GM12872 (cell line): ENCODE data around the gene CTDP1.

Source experiments
- TF ChIP-seq, protein P1 (sequence below): IDR thresholded peaks from 3 replicates; pipeline ENCODE4 v1.5.1; 2011; ENCODE audit warnings: low read depth, mild to moderate bottlenecking, low read length, moderate library complexity; ENCODE audit not compliant: insufficient read depth

The CTDP1 gene, protein sequence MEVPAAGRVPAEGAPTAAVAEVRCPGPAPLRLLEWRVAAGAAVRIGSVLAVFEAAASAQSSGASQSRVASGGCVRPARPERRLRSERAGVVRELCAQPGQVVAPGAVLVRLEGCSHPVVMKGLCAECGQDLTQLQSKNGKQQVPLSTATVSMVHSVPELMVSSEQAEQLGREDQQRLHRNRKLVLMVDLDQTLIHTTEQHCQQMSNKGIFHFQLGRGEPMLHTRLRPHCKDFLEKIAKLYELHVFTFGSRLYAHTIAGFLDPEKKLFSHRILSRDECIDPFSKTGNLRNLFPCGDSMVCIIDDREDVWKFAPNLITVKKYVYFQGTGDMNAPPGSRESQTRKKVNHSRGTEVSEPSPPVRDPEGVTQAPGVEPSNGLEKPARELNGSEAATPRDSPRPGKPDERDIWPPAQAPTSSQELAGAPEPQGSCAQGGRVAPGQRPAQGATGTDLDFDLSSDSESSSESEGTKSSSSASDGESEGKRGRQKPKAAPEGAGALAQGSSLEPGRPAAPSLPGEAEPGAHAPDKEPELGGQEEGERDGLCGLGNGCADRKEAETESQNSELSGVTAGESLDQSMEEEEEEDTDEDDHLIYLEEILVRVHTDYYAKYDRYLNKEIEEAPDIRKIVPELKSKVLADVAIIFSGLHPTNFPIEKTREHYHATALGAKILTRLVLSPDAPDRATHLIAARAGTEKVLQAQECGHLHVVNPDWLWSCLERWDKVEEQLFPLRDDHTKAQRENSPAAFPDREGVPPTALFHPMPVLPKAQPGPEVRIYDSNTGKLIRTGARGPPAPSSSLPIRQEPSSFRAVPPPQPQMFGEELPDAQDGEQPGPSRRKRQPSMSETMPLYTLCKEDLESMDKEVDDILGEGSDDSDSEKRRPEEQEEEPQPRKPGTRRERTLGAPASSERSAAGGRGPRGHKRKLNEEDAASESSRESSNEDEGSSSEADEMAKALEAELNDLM

GRCh38 chr18:79679552-79680099 lies at the start of gene CTDP1:
CTDP1 (plus strand) TSS chr18:79679803; CDS start chr18:79679948, 145 bp downstream.
- TF ChIP-seq, protein P1, sequence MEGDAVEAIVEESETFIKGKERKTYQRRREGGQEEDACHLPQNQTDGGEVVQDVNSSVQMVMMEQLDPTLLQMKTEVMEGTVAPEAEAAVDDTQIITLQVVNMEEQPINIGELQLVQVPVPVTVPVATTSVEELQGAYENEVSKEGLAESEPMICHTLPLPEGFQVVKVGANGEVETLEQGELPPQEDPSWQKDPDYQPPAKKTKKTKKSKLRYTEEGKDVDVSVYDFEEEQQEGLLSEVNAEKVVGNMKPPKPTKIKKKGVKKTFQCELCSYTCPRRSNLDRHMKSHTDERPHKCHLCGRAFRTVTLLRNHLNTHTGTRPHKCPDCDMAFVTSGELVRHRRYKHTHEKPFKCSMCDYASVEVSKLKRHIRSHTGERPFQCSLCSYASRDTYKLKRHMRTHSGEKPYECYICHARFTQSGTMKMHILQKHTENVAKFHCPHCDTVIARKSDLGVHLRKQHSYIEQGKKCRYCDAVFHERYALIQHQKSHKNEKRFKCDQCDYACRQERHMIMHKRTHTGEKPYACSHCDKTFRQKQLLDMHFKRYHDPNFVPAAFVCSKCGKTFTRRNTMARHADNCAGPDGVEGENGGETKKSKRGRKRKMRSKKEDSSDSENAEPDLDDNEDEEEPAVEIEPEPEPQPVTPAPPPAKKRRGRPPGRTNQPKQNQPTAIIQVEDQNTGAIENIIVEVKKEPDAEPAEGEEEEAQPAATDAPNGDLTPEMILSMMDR = no peak

- TF ChIP-seq, protein P1 = no peak
These were observed 49.1 kb upstream of the CTDP1 start for GRCh38 chr18:79630281-79631095.

DNA sequence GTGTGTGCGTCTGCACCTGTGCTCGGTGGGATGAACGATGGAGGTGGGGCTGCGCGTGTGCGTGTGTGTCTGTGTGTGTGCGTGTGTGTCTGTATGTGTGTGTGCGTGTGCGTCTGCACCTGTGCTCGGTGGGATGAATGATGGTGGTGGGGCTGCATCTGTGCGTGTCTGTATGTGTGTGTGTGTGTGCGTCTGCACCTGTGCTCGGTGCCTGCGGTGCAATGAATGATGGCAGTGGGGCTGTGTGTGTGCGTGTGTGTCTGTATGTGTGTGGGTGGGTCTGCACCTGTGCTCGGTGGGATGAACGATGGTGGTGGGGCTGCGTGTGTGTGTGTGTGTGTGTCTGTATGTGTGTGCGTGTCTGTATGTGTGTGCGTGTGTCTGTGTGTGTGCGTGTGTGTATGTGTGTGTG lies 48.5 kb upstream of the CTDP1 start:
- TF ChIP-seq, protein P1 = no peak

DNA sequence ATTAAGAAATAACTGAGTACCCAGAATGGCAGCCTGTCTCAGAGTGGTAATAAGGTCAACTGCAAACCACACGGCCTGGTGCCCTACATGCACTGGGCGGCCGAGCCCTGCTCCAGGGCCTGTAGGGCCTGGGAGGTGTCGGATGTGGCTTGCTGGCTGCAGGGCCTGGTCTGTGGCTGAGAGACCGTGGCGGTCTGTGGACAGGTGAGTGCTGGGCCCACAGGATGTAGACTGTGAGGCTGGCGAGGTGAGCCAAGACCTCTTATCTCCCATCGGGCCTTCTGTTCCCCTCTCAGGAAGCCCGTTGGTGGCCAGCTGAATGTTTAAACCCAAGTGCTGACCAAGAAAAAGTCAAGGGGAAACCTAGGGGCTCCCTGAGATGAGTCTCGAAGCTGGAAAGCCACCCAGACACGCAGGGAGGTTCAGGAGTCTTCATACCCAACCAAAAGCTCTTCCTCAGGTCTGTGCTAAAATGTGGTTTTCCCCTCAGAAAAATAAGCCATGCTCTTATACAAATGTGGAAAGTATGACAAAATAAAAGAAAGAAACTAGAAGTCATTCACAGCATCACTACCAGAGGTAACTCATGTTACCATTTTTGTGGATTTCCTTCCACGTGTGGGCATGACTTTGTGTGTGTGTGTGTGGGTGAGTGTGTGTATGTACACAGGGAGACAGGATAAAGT lies 47.7 kb upstream of the CTDP1 start:
- TF ChIP-seq, protein P1 = no peak

- TF ChIP-seq, protein P1 = no peak
These were observed 46.8 kb upstream of the CTDP1 start for GRCh38 chr18:79632765-79633164.

DNA sequence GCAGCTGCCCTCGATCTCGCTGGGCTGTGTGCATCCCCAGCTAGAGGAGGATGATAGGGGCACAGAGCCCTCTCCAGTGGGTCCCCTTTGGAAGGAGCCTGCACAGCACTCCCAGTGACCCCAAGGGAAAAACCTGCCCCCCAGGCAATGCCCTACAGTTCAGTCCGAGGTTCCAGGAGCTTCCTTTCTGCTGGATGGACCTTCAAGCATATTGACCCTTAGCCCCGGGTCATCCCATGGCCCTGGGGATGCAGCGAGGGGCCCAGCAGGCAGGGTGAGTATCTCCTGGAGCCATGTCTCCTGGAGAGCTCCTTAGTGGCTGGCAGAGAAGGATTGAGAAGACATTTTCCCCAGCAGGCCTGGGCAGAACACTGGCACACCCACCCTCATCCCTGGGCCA lies 45.4 kb upstream of the CTDP1 start:
- TF ChIP-seq, protein P1 = no peak
